SK-N-SH (cell line): ENCODE data around the gene MRPS23.

Experiments
- CTCF ChIP-seq: fragments of 200-600 bp; sonication (generic); IDR thresholded peaks from 2 replicates; pipeline ENCODE4 v1.6.1; 2017; ENCODE audit warnings: antibody characterized with exemption, mild to moderate bottlenecking, moderate library complexity
- ELF1 ChIP-seq: IDR thresholded peaks from 2 replicates; pipeline ENCODE4 v1.4.0; 2012
- EZH2phosphoT487 ChIP-seq: fragments of 200-600 bp; sonication (generic); IDR thresholded peaks from 2 replicates; pipeline ENCODE4 v1.6.1; 2017; ENCODE audit warnings: low read depth, mixed run types, mild to moderate bottlenecking, antibody characterized with exemption, moderate library complexity, borderline replicate concordance
- MAX ChIP-seq: IDR thresholded peaks from 2 replicates; pipeline ENCODE4 v1.4.0; 2012; ENCODE audit warnings: low read depth
- POLR2AphosphoS5 ChIP-seq: IDR thresholded peaks from 2 replicates; pipeline ENCODE4 v1.6.1; 2012; ENCODE audit warnings: low read depth, low read length
- REST ChIP-seq: IDR thresholded peaks from 2 replicates; pipeline ENCODE4 v1.6.1; 2012; ENCODE audit warnings: mild to moderate bottlenecking, low read depth, low read length, moderate library complexity
- RFX5 ChIP-seq: IDR thresholded peaks from 2 replicates; pipeline ENCODE4 v1.6.1; 2012; ENCODE audit warnings: mild to moderate bottlenecking, improper control_type of control experiment, low read length
- SIN3A ChIP-seq: IDR thresholded peaks from 2 replicates; pipeline ENCODE4 v1.6.1; 2012; ENCODE audit warnings: low read depth, mild to moderate bottlenecking, low read length, moderate library complexity, borderline replicate concordance
- SMC3 ChIP-seq: IDR thresholded peaks from 2 replicates; pipeline ENCODE4 v1.6.1; 2012; ENCODE audit warnings: low read depth, low read length, improper control_type of control experiment
- TAF1 ChIP-seq: IDR thresholded peaks from 2 replicates; pipeline ENCODE4 v1.6.1; 2012; ENCODE audit warnings: low read depth, mild to moderate bottlenecking, low read length, moderate library complexity, borderline replicate concordance
- TCF12 ChIP-seq: IDR thresholded peaks from 2 replicates; pipeline ENCODE4 v1.4.0; 2012
- TEAD4 ChIP-seq: IDR thresholded peaks from 2 replicates; pipeline ENCODE4 v1.4.0; 2012; ENCODE audit warnings: mild to moderate bottlenecking, borderline replicate concordance; ENCODE audit not compliant: insufficient read depth
- USF2 ChIP-seq: fragments of 150-350 bp; IDR thresholded peaks from 2 replicates; pipeline ENCODE4 v1.6.1; 2017; ENCODE audit warnings: antibody characterized with exemption, low read length, low read depth, borderline replicate concordance

- TF ChIP-seq CTCF: no peak
- TF ChIP-seq REST: no peak
- TF ChIP-seq TEAD4: no peak
- TF ChIP-seq USF2: no peak
- no peak for TF ChIP-seq SIN3A
- no peak for TF ChIP-seq ELF1
- TF ChIP-seq MAX: no peak
- TF ChIP-seq RFX5: no peak
- TF ChIP-seq POLR2AphosphoS5: no peak
- no peak for TF ChIP-seq SMC3
- no peak for TF ChIP-seq TAF1
- TF ChIP-seq EZH2phosphoT487: no peak
- TF ChIP-seq TCF12: no peak
These were observed 3.1 kb upstream of the MRPS23 start for GRCh38 chr17:57852955-57853328.
